Activated B cell treated with CpG ODN at 0.5 μM for 24 hours (primary cell): ENCODE measurements around the gene MIEN1. TPM values are rescaled to one million over a fixed set of nuclear protein-coding genes. Genes with fewer than 3 reads are reported as not detected.

ENCODE experiments used
- ATAC-seq: fragments of 200-7000 bp; cut with Tn5 transposase; one replicate; pipeline ENCODE4 v1.10.0; 2021; ENCODE audit warnings: low read depth, mild to moderate bottlenecking, moderate library complexity
- CTCF ChIA-PET: fragments of 350-600 bp; sonication (Branson Sonifier 250); formaldehyde crosslinking; loops from one replicate; lab custom pipeline; 2021; ENCODE audit warnings: antibody characterized with exemption; lab: Charles Lee
- POLR2A ChIA-PET: fragments of 350-600 bp; sonication (Branson Sonifier 250); formaldehyde crosslinking; loops from one replicate; lab custom pipeline; 2021; ENCODE audit warnings: antibody characterized with exemption; lab: Charles Lee
- DNase-seq: peaks from one replicate; pipeline ENCODE4 v3.0.0; 2022
- H3K27ac Mint-ChIP-seq: one replicate; pipeline ENCODE4 v1.8.0; 2020; ENCODE audit warnings: mixed read lengths
- H3K27me3 Mint-ChIP-seq: one replicate; pipeline ENCODE4 v1.8.0; 2021; ENCODE audit warnings: mixed read lengths
- H3K36me3 Mint-ChIP-seq: one replicate; pipeline ENCODE4 v1.8.0; 2021; ENCODE audit warnings: low read depth, mixed read lengths
- H3K4me1 Mint-ChIP-seq: one replicate; pipeline ENCODE4 v1.8.0; 2021; ENCODE audit warnings: mixed read lengths
- H3K4me3 Mint-ChIP-seq: one replicate; pipeline ENCODE4 v1.8.0; 2020; ENCODE audit warnings: mild to moderate bottlenecking, mixed read lengths
- H3K9me3 Mint-ChIP-seq: one replicate; pipeline ENCODE4 v1.8.0; 2020; ENCODE audit warnings: mixed read lengths
- CTCF ChIP-seq: fragments of 200-600 bp; IDR thresholded peaks from one replicate; pipeline ENCODE4 v1.8.0; 2022; ENCODE audit warnings: antibody characterized with exemption, mild to moderate bottlenecking
- intact Hi-C: fragments of 100-400 bp; cut with micrococcal nuclease; formaldehyde crosslinking; loops from one replicate; pipeline ENCODE4 v1.15.1; 2024
- total RNA-seq: library from RNA; stranded (reverse); gene quantifications from 2 replicates; pipeline ENCODE4 v1.2.3, GENCODE V29; 2022

Gene MIEN1
- total RNA-seq, 1 donor from 2014 or later, result 42.2 TPM

- peak overlapping the region; percentile 76 for H3K4me3 Mint-ChIP-seq
- DNase-seq, result no peak
- POLR2A ChIA-PET, result interaction anchor here (0.5 to 10.0 kb wide), 28 partner anchors 9 to 774 kb away, joined by 3 to 308 read pairs (median 8); partner anchors contain the start of genes IKZF3, LRRC3C, MIEN1 and ORMDL3
- ATAC-seq, result no peak
- CTCF ChIA-PET, result interaction anchor here (0.6 to 3.1 kb wide), 11 partner anchors 14 to 224 kb away, joined by 3 to 26 read pairs (median 7); partner anchors contain the start of genes IKZF3 and PSMD3
- peaks cover 31% of the 10 kb centered on the region for H3K36me3 Mint-ChIP-seq
- H3K27ac Mint-ChIP-seq, result peak overlapping the region; percentile 97
- H3K9me3 Mint-ChIP-seq, result no peaks in the 10 kb centered on the region
- TF ChIP-seq CTCF, result no peak
- H3K27me3 Mint-ChIP-seq, result no peaks in the 10 kb centered on the region
- intact Hi-C loops, result loop anchor here (10.0 kb wide), 1 partner anchor 568 kb away; no protein-coding TSS in a partner anchor
- H3K4me1 Mint-ChIP-seq, result peaks cover 81% of the 10 kb centered on the region
Measured at GRCh38 chr17:39756380-39757079, 26.2 kb upstream of the MIEN1 start.

- CTCF ChIA-PET, result interaction anchor here (0.9 to 3.1 kb wide), 16 partner anchors 14 to 225 kb away, joined by 3 to 26 read pairs (median 6); partner anchors contain the start of genes IKZF3, MIEN1 and PSMD3
- H3K36me3 Mint-ChIP-seq, result peaks cover 26% of the 10 kb centered on the region
- DNase-seq (peak; percentile 73), ATAC-seq (peak; percentile 25)
- H3K27ac Mint-ChIP-seq, result peak overlapping the region; percentile 97
- H3K4me1 Mint-ChIP-seq, result peaks cover 77% of the 10 kb centered on the region
- POLR2A ChIA-PET, result interaction anchor here (0.6 to 10.0 kb wide), 44 partner anchors 10 to 562 kb away, joined by 3 to 308 read pairs (median 8); partner anchors contain the start of genes CDK12, IKZF3, LRRC3C and MED1
- no peaks in the 10 kb centered on the region for H3K27me3 Mint-ChIP-seq
- intact Hi-C loops, result loop anchor here (2.0 to 10.0 kb wide), 2 partner anchors 205 to 569 kb away; no protein-coding TSS in a partner anchor
- no peak for TF ChIP-seq CTCF
- no peaks in the 10 kb centered on the region for H3K9me3 Mint-ChIP-seq
- H3K4me3 Mint-ChIP-seq, result peak overlapping the region; percentile 76
Measured at GRCh38 chr17:39755554-39756379, 25.4 kb upstream of the MIEN1 start.

GRCh38 chr17:39754958-39755553 lies 24.7 kb upstream of the MIEN1 start:
- peaks cover 71% of the 10 kb centered on the region for H3K4me1 Mint-ChIP-seq
- peak overlapping the region; percentile 76 for H3K4me3 Mint-ChIP-seq
- H3K36me3 Mint-ChIP-seq, result peaks cover 23% of the 10 kb centered on the region
- H3K9me3 Mint-ChIP-seq, result no peaks in the 10 kb centered on the region
- H3K27ac Mint-ChIP-seq, result peak overlapping the region; percentile 97
- ChIA-PET CTCF (interaction anchor here (0.9 to 3.1 kb wide), 17 partner anchors 15 to 226 kb away, joined by 3 to 26 read pairs (median 6); partner anchors contain the start of genes IKZF3, MIEN1 and PSMD3), POLR2A (interaction anchor here (0.6 to 10.0 kb wide), 45 partner anchors 11 to 562 kb away, joined by 3 to 308 read pairs (median 8); partner anchors contain the start of genes CDK12, IKZF3, LRRC3C and MED1)
- no peak for TF ChIP-seq CTCF
- intact Hi-C loops, result loop anchor here (1.0 to 10.0 kb wide), 16 partner anchors 15 to 570 kb away; partner anchors contain the start of genes CDK12, IKZF3, MED1 and MIEN1
- peak; percentile 46 for DNase-seq
- ATAC-seq, result no peak
- no peaks in the 10 kb centered on the region for H3K27me3 Mint-ChIP-seq

- peak; percentile 41 for TF ChIP-seq CTCF
- DNase-seq (peak; percentile 99), ATAC-seq (peak; percentile 70)
- Mint-ChIP-seq H3K9me3 (no peaks in the 10 kb centered on the region), H3K36me3 (peaks cover 18% of the 10 kb centered on the region), H3K4me3 (peak overlapping the region; percentile 77), H3K27ac (peak overlapping the region; percentile 97), H3K27me3 (no peaks in the 10 kb centered on the region), H3K4me1 (peaks cover 64% of the 10 kb centered on the region)
- POLR2A ChIA-PET, result interaction anchor here (0.6 to 10.0 kb wide), 40 partner anchors 11 to 358 kb away, joined by 3 to 308 read pairs (median 9); partner anchors contain the start of genes CDK12, IKZF3, LRRC3C and MED1
- CTCF ChIA-PET, result interaction anchor here (0.9 to 3.1 kb wide), 13 partner anchors 21 to 206 kb away, joined by 3 to 26 read pairs (median 7); partner anchors contain the start of gene IKZF3
- intact Hi-C loops, result loop anchor here (1.0 to 10.0 kb wide), 16 partner anchors 16 to 570 kb away; partner anchors contain the start of genes CDK12, IKZF3, MED1 and MIEN1
Measured at GRCh38 chr17:39754161-39754957, 24.0 kb upstream of the MIEN1 start.
